Gastroesophageal sphincter (tissue), 4 donors: ENCODE results near the gene C12orf57. TPM values are rescaled to one million over a fixed set of nuclear protein-coding genes. Genes with fewer than 3 reads are reported as not detected.

Experiments
- ATAC-seq: fragments of 150-250 bp; one replicate; pipeline ENCODE4 v1.9.1; 2016; ENCODE audit warnings: mild to moderate bottlenecking, moderate library complexity
- H3K27ac ChIP-seq, 4 donors: fragments of 200-600 bp; sonication (generic) in 3 of 4; 1 replicate in 3 of 4; 2 replicates in 1 of 4; pipeline ENCODE4 v1.5.1; 2016 to 2019
- H3K27me3 ChIP-seq: fragments of 200-600 bp; sonication (generic); one replicate; pipeline ENCODE4 v1.5.1; 2019
- H3K36me3 ChIP-seq, 2 donors: fragments of 200-600 bp; sonication (generic); one replicate each; pipeline ENCODE4 v1.5.1; 2019; ENCODE audit warnings: control low read depth in 1 of 2
- H3K4me1 ChIP-seq, 3 donors: fragments of 200-600 bp; sonication (generic); 1 replicate in 2 of 3; 2 replicates in 1 of 3; pipeline ENCODE4 v1.5.1; 2016 to 2019; ENCODE audit warnings: control low read depth in 2 of 3
- H3K4me3 ChIP-seq, 2 donors: fragments of 200-600 bp; sonication (generic); one replicate each; pipeline ENCODE4 v1.5.1; 2019; ENCODE audit warnings: mild to moderate bottlenecking in 1 of 2, moderate library complexity in 1 of 2
- H3K9me3 ChIP-seq, 3 donors: fragments of 200-600 bp; sonication (generic); one replicate each; pipeline ENCODE4 v1.5.1; 2017 to 2019; ENCODE audit warnings: control low read depth in 2 of 3
- CTCF ChIP-seq, 4 experiments: fragments of 200-600 bp in 2 of 4; fragments of 450-650 bp in 2 of 4; sonication (generic) in 1 of 4; IDR thresholded peaks; one replicate each; pipeline ENCODE4 v1.5.1; 2017 to 2019; ENCODE audit warnings: antibody characterized with exemption in 4 of 4, mild to moderate bottlenecking in 2 of 4, moderate library complexity in 2 of 4
- EP300 ChIP-seq: sonication (generic); formaldehyde crosslinking; IDR thresholded peaks from one replicate; pipeline ENCODE4 v1.6.1; 2017; ENCODE audit warnings: antibody characterized with exemption, mild to moderate bottlenecking
- POLR2A ChIP-seq, 2 donors: fragments of 450-650 bp; IDR thresholded peaks; one replicate each; pipeline ENCODE4 v1.6.1; 2017; ENCODE audit warnings: antibody characterized with exemption in 2 of 2, mild to moderate bottlenecking in 2 of 2, moderate library complexity in 1 of 2
- POLR2AphosphoS5 ChIP-seq: sonication (generic); formaldehyde crosslinking; IDR thresholded peaks from one replicate; pipeline ENCODE4 v1.6.1; 2017; ENCODE audit warnings: antibody characterized with exemption
- WGBS, 2 donors: methylation state at CpG; one replicate each; pipeline ENCODE4 v1.1.5; 2018; ENCODE audit warnings: low coverage in 1 of 2; 5-methylcytosine and 5-hydroxymethylcytosine counted together
- total RNA-seq, 4 donors: library from RNA; depleted of rRNA; stranded (reverse); fragments of >200 nt; gene quantifications; one replicate each; pipeline ENCODE4 v1.1.0, GENCODE V29; 2016

The C12orf57 gene
- total RNA-seq, 4 donors from 2014 or later = 172 to 521 (median 367) TPM

- Histone ChIP-seq H3K9me3 (no peaks in the 10 kb centered on the region), H3K4me1 (peaks cover 0 to 33% (median 14%) of the 10 kb centered on the region in 3 donors), H3K27ac (peak overlapping the region in 1 of 4 donors; percentile 0), H3K36me3 (peaks cover 0 to 21% of the 10 kb centered on the region in 2 donors), H3K4me3 (no peak overlapping the region), H3K27me3 (no peaks in the 10 kb centered on the region)
- WGBS, 2 donors = 80 to 82% methylated on average over 13 to 15 of the region's 15 CpGs
- no peak for ATAC-seq
- TF ChIP-seq POLR2AphosphoS5 (no peak), CTCF (IDR thresholded peaks at IDR 0.05) (no peak), EP300 (no peak), POLR2A (IDR thresholded peaks at IDR 0.05) (no peak)
Measured at GRCh38 chr12:6948873-6949594, 5.2 kb downstream of the C12orf57 start.

- Histone ChIP-seq H3K4me1 (peaks cover 0 to 27% (median 8%) of the 10 kb centered on the region in 3 donors), H3K4me3 (no peak overlapping the region), H3K27me3 (no peaks in the 10 kb centered on the region), H3K36me3 (peaks cover 0 to 18% of the 10 kb centered on the region in 2 donors), H3K27ac (peak overlapping the region in 1 of 4 donors; percentile 15), H3K9me3 (no peaks in the 10 kb centered on the region)
- no CpG with 5 or more reads among the region's 1 CpG for WGBS, 2 donors
- no peak for TF ChIP-seq CTCF (IDR thresholded peaks at IDR 0.05)
- TF ChIP-seq EP300 = no peak
- TF ChIP-seq POLR2AphosphoS5 = no peak
- TF ChIP-seq POLR2A (IDR thresholded peaks at IDR 0.05) = no peak
- no peak for ATAC-seq
Measured at GRCh38 chr12:6950401-6950801, 6.6 kb downstream of the C12orf57 start.

DNA sequence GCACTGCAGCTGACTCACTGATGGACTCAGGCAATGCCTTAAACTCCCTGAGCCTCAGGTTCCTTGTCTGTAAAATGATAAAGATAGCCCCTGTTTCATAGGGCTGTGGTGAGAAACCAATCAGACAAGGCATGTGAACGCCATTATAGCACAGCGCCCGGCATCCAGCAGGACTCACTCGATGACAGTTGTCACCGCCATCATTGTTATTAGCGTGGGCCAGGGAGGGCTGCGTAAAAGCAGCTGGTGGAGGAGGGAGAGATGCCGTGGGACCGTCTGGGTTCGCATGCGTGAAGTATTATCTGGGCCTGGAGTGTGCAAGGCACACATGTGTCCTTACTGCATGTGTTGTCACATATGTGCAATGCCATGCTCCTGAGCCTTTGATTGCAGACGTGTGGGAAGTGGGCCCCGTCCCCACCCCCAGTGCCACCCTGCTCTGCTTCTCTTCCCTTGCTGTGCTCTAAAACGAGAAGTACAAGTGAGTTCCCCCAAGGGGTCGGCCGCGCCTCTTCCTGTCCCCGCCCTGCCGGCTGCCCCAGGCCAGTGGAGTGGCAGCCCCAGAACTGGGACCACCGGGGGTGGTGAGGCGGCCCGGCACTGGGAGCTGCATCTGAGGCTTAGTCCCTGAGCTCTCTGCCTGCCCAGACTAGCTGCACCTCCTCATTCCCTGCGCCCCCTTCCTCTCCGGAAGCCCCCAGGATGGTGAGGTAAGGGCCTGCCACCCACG, 7.2 kb downstream of the C12orf57 start, which contains the start of gene PTPN6:
TSS of gene PTPN6 (plus strand) at position 546 of the 730 bp plus-strand sequence. CDS start at position 703, 157 bp downstream.
- peak within 1 kb of the TSS; percentile 9 to 43 for H3K4me3 ChIP-seq
- ATAC-seq = peak; percentile 16
- H3K27ac ChIP-seq = peak within 1 kb of the TSS in 3 of 4 donors; percentile 43 to 69 (median 56)
- no peaks in the 10 kb centered on the region for H3K9me3 ChIP-seq
- H3K4me1 ChIP-seq = peaks cover 0 to 21% (median 7%) of the 10 kb centered on the region in 3 donors
- no peaks in the 10 kb centered on the region for H3K27me3 ChIP-seq
- H3K36me3 ChIP-seq = peaks cover 0 to 12% of the 10 kb centered on the region in 2 donors
- no peak for TF ChIP-seq CTCF (IDR thresholded peaks at IDR 0.05)
- peak in 1 of 2 donors; percentile 18 for TF ChIP-seq POLR2A (IDR thresholded peaks at IDR 0.05)
- TF ChIP-seq EP300 = no peak
- 73% methylated on average over 17 of the region's 25 CpGs; no CpG with 5 or more reads in 1 of the 2 donors for WGBS, 2 donors

DNA sequence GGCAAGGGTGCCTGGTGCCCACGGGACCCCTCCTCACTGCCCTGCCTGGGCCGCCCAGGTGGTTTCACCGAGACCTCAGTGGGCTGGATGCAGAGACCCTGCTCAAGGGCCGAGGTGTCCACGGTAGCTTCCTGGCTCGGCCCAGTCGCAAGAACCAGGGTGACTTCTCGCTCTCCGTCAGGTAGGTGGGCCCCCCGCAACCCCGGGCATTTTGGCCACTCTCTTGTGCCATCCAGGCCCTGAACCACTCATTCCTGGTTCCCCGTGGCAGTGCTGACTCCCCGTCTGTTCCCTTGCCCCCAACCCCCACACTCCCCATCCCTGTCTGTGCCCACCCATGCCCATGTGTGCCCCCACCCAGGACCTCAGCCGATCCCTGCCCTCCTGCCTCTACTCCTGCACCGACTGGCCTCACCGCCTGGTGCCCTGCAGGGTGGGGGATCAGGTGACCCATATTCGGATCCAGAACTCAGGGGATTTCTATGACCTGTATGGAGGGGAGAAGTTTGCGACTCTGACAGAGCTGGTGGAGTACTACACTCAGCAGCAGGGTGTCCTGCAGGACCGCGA, 7.8 kb downstream of the C12orf57 start:
- Histone ChIP-seq H3K4me1 (peaks cover 0 to 15% (median under 1%) of the 10 kb centered on the region in 3 donors), H3K27me3 (no peaks in the 10 kb centered on the region), H3K9me3 (no peaks in the 10 kb centered on the region), H3K4me3 (peak overlapping the region; percentile 9 to 43), H3K36me3 (peaks cover 0 to 5% of the 10 kb centered on the region in 2 donors), H3K27ac (peak overlapping the region in 3 of 4 donors; percentile 43 to 69 (median 56))
- no peak for ATAC-seq
- TF ChIP-seq EP300 (no peak), POLR2A (IDR thresholded peaks at IDR 0.05) (no peak), CTCF (IDR thresholded peaks at IDR 0.05) (no peak), POLR2AphosphoS5 (no peak)
- WGBS, 2 donors = no CpG with 5 or more reads among the region's 20 CpGs
